Mucosa of rectum (tissue), 2 donors: ENCODE results near the gene SLC35C1.
A peak's percentile ranks its signal among the peaks of the same experiment; 100 is the strongest.

ENCODE experiments used
- H3K27ac ChIP-seq, 2 donors: one replicate each; pipeline ENCODE4 v1.7.0; 2013; ENCODE audit warnings: inconsistent platforms in 2 of 2, low read depth in 2 of 2, low read length in 2 of 2
- H3K27me3 ChIP-seq, 2 donors: one replicate each; pipeline ENCODE4 v1.7.0; 2013; ENCODE audit warnings: low read length in 2 of 2; ENCODE audit not compliant: control insufficient read depth in 2 of 2, insufficient read depth in 2 of 2
- H3K36me3 ChIP-seq, 2 donors: one replicate each; pipeline ENCODE4 v1.7.0; 2013; ENCODE audit warnings: low read length in 2 of 2; ENCODE audit not compliant: control insufficient read depth in 2 of 2, insufficient read depth in 2 of 2
- H3K4me1 ChIP-seq, 2 donors: one replicate each; pipeline ENCODE4 v1.7.0; 2013; ENCODE audit warnings: low read length in 2 of 2, mild to moderate bottlenecking in 1 of 2; ENCODE audit not compliant: control insufficient read depth in 2 of 2, insufficient read depth in 2 of 2
- H3K4me3 ChIP-seq, 2 donors: one replicate each; pipeline ENCODE4 v1.7.0; 2013; ENCODE audit warnings: low read length in 2 of 2
- H3K9ac ChIP-seq, 2 donors: one replicate each; pipeline ENCODE4 v1.7.0; 2013; ENCODE audit warnings: low read length in 2 of 2, low read depth in 1 of 2, mild to moderate bottlenecking in 1 of 2
- H3K9me3 ChIP-seq, 2 donors: one replicate each; pipeline ENCODE4 v1.7.0; 2013; ENCODE audit warnings: low read length in 2 of 2; ENCODE audit not compliant: control insufficient read depth in 2 of 2
- donor health status: healthy.
- donor health status: Normal muscosa, but diverticular disease.

The SLC35C1 gene

GRCh38 chr11:45804761-45805304 is at the start of gene SLC35C1:
Gene SLC35C1, plus strand, starts transcription at chr11:45805149. Its CDS starts 653 bp downstream, at chr11:45805802.
- peak within 1 kb of the TSS; percentile 97 to 98 for H3K27ac ChIP-seq
- H3K4me3 ChIP-seq, result peak within 1 kb of the TSS; percentile 85 to 88
- H3K9me3 ChIP-seq, result no peaks in the 10 kb centered on the region
- no peaks in the 10 kb centered on the region for H3K27me3 ChIP-seq
- peak within 1 kb of the TSS; percentile 95 to 97 for H3K9ac ChIP-seq
- peaks cover 0 to 29% of the 10 kb centered on the region in 2 donors for H3K36me3 ChIP-seq
- H3K4me1 ChIP-seq, result peaks cover 42 to 49% of the 10 kb centered on the region in 2 donors

- no peaks in the 10 kb centered on the region for H3K36me3 ChIP-seq
- no peak overlapping the region for H3K9ac ChIP-seq
- no peak overlapping the region for H3K4me3 ChIP-seq
- no peaks in the 10 kb centered on the region for H3K4me1 ChIP-seq
- H3K9me3 ChIP-seq, result no peaks in the 10 kb centered on the region
- no peak overlapping the region for H3K27ac ChIP-seq
- H3K27me3 ChIP-seq, result peaks cover 4 to 7% of the 10 kb centered on the region in 2 donors
These were observed 49.6 kb upstream of the SLC35C1 start for GRCh38 chr11:45755281-45755859.

GRCh38 chr11:45756384-45757010 is 48.5 kb upstream of the SLC35C1 start:
- Histone ChIP-seq H3K27me3 (peaks cover 0 to 3% of the 10 kb centered on the region in 2 donors), H3K27ac (no peak overlapping the region), H3K4me3 (no peak overlapping the region), H3K4me1 (no peaks in the 10 kb centered on the region), H3K9ac (no peak overlapping the region), H3K36me3 (no peaks in the 10 kb centered on the region), H3K9me3 (no peaks in the 10 kb centered on the region)

GRCh38 chr11:45757672-45758071 is 47.3 kb upstream of the SLC35C1 start:
- no peak overlapping the region for H3K27ac ChIP-seq
- peaks cover 0 to 3% of the 10 kb centered on the region in 2 donors for H3K27me3 ChIP-seq
- no peak overlapping the region for H3K9ac ChIP-seq
- no peak overlapping the region for H3K4me3 ChIP-seq
- H3K9me3 ChIP-seq, result no peaks in the 10 kb centered on the region
- H3K4me1 ChIP-seq, result no peaks in the 10 kb centered on the region
- H3K36me3 ChIP-seq, result no peaks in the 10 kb centered on the region

GRCh38 chr11:45761659-45762058 is 43.3 kb upstream of the SLC35C1 start:
- Histone ChIP-seq H3K36me3 (no peaks in the 10 kb centered on the region), H3K4me1 (no peaks in the 10 kb centered on the region), H3K9me3 (no peaks in the 10 kb centered on the region), H3K27me3 (peaks cover 0 to 2% of the 10 kb centered on the region in 2 donors), H3K9ac (no peak overlapping the region), H3K4me3 (no peak overlapping the region), H3K27ac (no peak overlapping the region)

GRCh38 chr11:45765107-45765668 is 39.8 kb upstream of the SLC35C1 start:
- H3K9ac ChIP-seq, result no peak overlapping the region
- peaks cover 0 to 2% of the 10 kb centered on the region in 2 donors for H3K27me3 ChIP-seq
- no peaks in the 10 kb centered on the region for H3K4me1 ChIP-seq
- no peaks in the 10 kb centered on the region for H3K9me3 ChIP-seq
- H3K4me3 ChIP-seq, result no peak overlapping the region
- H3K36me3 ChIP-seq, result no peaks in the 10 kb centered on the region
- no peak overlapping the region for H3K27ac ChIP-seq

- Histone ChIP-seq H3K9ac (no peak overlapping the region), H3K4me3 (no peak overlapping the region), H3K27ac (no peak overlapping the region), H3K36me3 (no peaks in the 10 kb centered on the region), H3K9me3 (no peaks in the 10 kb centered on the region), H3K4me1 (peaks cover 0 to under 1% of the 10 kb centered on the region in 2 donors), H3K27me3 (peaks cover 0 to 2% of the 10 kb centered on the region in 2 donors)
These were observed 39.1 kb upstream of the SLC35C1 start for GRCh38 chr11:45765836-45766235.

- Histone ChIP-seq H3K4me3 (no peak overlapping the region), H3K36me3 (no peaks in the 10 kb centered on the region), H3K27ac (no peak overlapping the region), H3K27me3 (peaks cover 0 to 2% of the 10 kb centered on the region in 2 donors), H3K9ac (no peak overlapping the region), H3K9me3 (no peaks in the 10 kb centered on the region), H3K4me1 (peaks cover 2 to 5% of the 10 kb centered on the region in 2 donors)
These were observed 38.5 kb upstream of the SLC35C1 start for GRCh38 chr11:45766469-45766868.

- Histone ChIP-seq H3K9me3 (no peaks in the 10 kb centered on the region), H3K27ac (no peak overlapping the region), H3K9ac (no peak overlapping the region), H3K4me3 (no peak overlapping the region), H3K4me1 (peaks cover 5 to 11% of the 10 kb centered on the region in 2 donors), H3K36me3 (no peaks in the 10 kb centered on the region), H3K27me3 (peaks cover 0 to 2% of the 10 kb centered on the region in 2 donors)
These were observed 36.5 kb upstream of the SLC35C1 start for GRCh38 chr11:45768486-45768885.

- H3K27ac ChIP-seq, result no peak overlapping the region
- H3K36me3 ChIP-seq, result no peaks in the 10 kb centered on the region
- peaks cover 0 to 2% of the 10 kb centered on the region in 2 donors for H3K27me3 ChIP-seq
- H3K4me3 ChIP-seq, result no peak overlapping the region
- H3K4me1 ChIP-seq, result peaks cover 5 to 11% of the 10 kb centered on the region in 2 donors
- H3K9ac ChIP-seq, result no peak overlapping the region
- no peaks in the 10 kb centered on the region for H3K9me3 ChIP-seq
These were observed 35.0 kb upstream of the SLC35C1 start for GRCh38 chr11:45769960-45770359.
